Measurements from ENCODE around the gene FBXO17. TPM values are rescaled to one million over a fixed set of nuclear protein-coding genes. Genes with fewer than 3 reads are reported as not detected.

FBXO17 gene
- total RNA-seq, 6 donors from 2014 or later, result 5.0 to 18.9 (median 10.4) TPM

GRCh38 chr19:38912600-38913514, 62.7 kb downstream of the FBXO17 start:
- WGBS, 2 donors, result 58 to 62% methylated on average over 7 to 12 of the region's 12 CpGs
- Histone ChIP-seq H3K27ac (no peak overlapping the region), H3K9me3 (no peaks in the 10 kb centered on the region), H3K4me1 (no peaks in the 10 kb centered on the region), H3K27me3 (no peaks in the 10 kb centered on the region), H3K36me3 (peaks cover 0 to 13% (median 8%) of the 10 kb centered on the region in 4 donors), H3K4me3 (no peak overlapping the region)
- TF ChIP-seq POLR2AphosphoS5 (IDR thresholded peaks at IDR 0.05), result no peak
- TF ChIP-seq EP300 (IDR thresholded peaks at IDR 0.05), result no peak
- TF ChIP-seq, protein P1, sequence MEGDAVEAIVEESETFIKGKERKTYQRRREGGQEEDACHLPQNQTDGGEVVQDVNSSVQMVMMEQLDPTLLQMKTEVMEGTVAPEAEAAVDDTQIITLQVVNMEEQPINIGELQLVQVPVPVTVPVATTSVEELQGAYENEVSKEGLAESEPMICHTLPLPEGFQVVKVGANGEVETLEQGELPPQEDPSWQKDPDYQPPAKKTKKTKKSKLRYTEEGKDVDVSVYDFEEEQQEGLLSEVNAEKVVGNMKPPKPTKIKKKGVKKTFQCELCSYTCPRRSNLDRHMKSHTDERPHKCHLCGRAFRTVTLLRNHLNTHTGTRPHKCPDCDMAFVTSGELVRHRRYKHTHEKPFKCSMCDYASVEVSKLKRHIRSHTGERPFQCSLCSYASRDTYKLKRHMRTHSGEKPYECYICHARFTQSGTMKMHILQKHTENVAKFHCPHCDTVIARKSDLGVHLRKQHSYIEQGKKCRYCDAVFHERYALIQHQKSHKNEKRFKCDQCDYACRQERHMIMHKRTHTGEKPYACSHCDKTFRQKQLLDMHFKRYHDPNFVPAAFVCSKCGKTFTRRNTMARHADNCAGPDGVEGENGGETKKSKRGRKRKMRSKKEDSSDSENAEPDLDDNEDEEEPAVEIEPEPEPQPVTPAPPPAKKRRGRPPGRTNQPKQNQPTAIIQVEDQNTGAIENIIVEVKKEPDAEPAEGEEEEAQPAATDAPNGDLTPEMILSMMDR (IDR thresholded peaks at IDR 0.05), result no peak
- TF ChIP-seq POLR2A (IDR thresholded peaks at IDR 0.05), result no peak
- DNase-seq, result no peak
- no peak for ATAC-seq (ENCODE audit: low FRiP score in 2 of 2)

GRCh38 chr19:38911388-38912001, 64.0 kb downstream of the FBXO17 start:
- no peaks in the 10 kb centered on the region for H3K4me1 ChIP-seq
- H3K36me3 ChIP-seq, result peaks cover 4 to 26% (median 20%) of the 10 kb centered on the region in 4 donors
- 84% methylated on average over 10 of the region's 16 CpGs; no CpG with 5 or more reads in 1 of the 2 donors for WGBS, 2 donors
- H3K27me3 ChIP-seq, result no peaks in the 10 kb centered on the region
- no peaks in the 10 kb centered on the region for H3K9me3 ChIP-seq
- no peak for TF ChIP-seq EP300 (IDR thresholded peaks at IDR 0.05)
- TF ChIP-seq POLR2A (IDR thresholded peaks at IDR 0.05), result no peak
- TF ChIP-seq, protein P1 (IDR thresholded peaks at IDR 0.05), result no peak
- no peak for TF ChIP-seq POLR2AphosphoS5 (IDR thresholded peaks at IDR 0.05)
- peak in 1 of 2 donors; percentile 54 for DNase-seq
- no peak overlapping the region for H3K27ac ChIP-seq
- ATAC-seq (ENCODE audit: low FRiP score in 2 of 2), result no peak
- H3K4me3 ChIP-seq, result no peak overlapping the region

GRCh38 chr19:38910488-38910887, 65.1 kb downstream of the FBXO17 start:
- no peaks in the 10 kb centered on the region for H3K9me3 ChIP-seq

DNA sequence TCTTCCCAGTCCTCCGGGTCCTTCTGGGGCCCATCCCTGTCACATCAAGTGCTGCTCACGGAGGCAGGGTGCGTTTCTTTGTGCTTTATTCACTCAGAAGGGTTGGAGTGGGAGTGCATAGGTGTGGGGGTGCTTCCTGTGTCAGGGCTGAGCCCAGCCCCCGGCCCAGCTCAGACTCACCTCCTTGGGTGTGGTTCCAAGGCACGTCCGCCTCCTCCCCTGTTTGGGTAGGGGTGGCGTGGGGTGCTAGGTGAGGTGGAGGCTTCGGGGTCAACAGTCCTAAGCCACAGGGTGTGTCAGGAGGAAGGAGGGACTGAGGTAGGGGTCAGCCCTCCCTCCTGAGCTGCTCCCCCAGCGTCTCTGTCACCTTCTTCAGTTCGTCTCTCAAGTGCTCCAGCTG, 66.6 kb downstream of the FBXO17 start:
- DNase-seq, result no peak
- Histone ChIP-seq H3K4me1 (no peaks in the 10 kb centered on the region), H3K36me3 (peaks cover 9 to 44% (median 32%) of the 10 kb centered on the region in 4 donors), H3K9me3 (no peaks in the 10 kb centered on the region), H3K27me3 (no peaks in the 10 kb centered on the region), H3K4me3 (no peak overlapping the region), H3K27ac (no peak overlapping the region)
- TF ChIP-seq POLR2A (IDR thresholded peaks at IDR 0.05), result no peak
- no peak for TF ChIP-seq POLR2AphosphoS5 (IDR thresholded peaks at IDR 0.05)
- TF ChIP-seq EP300 (IDR thresholded peaks at IDR 0.05), result no peak
- TF ChIP-seq, protein P1 (IDR thresholded peaks at IDR 0.05), result no peak
- 79 to 85% methylated on average over 6 to 10 of the region's 10 CpGs for WGBS, 2 donors
- no peak for ATAC-seq (ENCODE audit: low FRiP score in 2 of 2)

More at GRCh38 chr19:38910488-38910887, 65.1 kb downstream of the FBXO17 start:
- H3K27ac ChIP-seq, result no peak overlapping the region
- TF ChIP-seq POLR2A (IDR thresholded peaks at IDR 0.05), result no peak
- no peaks in the 10 kb centered on the region for H3K4me1 ChIP-seq
- DNase-seq (peak in 1 of 2 donors; percentile 55), ATAC-seq (ENCODE audit: low FRiP score in 2 of 2) (no peak)
- H3K36me3 ChIP-seq, result peaks cover 8 to 32% (median 25%) of the 10 kb centered on the region in 4 donors
- 91 to 93% methylated on average over 12 of the region's 12 CpGs for WGBS, 2 donors
- no peak overlapping the region for H3K4me3 ChIP-seq
- no peaks in the 10 kb centered on the region for H3K27me3 ChIP-seq

DNA sequence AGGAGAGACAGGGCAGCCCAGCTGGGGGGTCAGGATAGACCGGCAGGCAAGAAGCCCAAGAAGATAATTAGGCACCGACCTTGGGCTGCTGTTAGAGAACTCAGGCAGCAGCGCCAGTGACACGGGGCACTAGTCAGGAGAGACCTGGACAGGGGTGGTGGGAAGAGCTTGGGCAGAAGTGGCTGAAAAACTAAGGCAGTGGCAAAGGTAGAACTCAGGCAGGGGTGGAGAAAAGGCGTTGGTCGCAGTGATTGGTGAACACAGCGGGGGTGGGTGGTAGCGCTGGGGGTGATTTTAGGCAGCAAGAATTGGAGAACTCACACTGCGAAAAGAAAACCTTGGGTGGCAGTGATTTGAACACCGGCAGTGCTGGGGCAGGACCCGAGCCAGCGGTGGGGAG, 67.9 kb downstream of the FBXO17 start:
- Histone ChIP-seq H3K4me3 (no peak overlapping the region), H3K4me1 (no peaks in the 10 kb centered on the region), H3K36me3 (peaks cover 9 to 44% (median 32%) of the 10 kb centered on the region in 4 donors), H3K27ac (no peak overlapping the region), H3K27me3 (no peaks in the 10 kb centered on the region), H3K9me3 (no peaks in the 10 kb centered on the region)
- no peak for ATAC-seq (ENCODE audit: low FRiP score in 2 of 2)
- TF ChIP-seq POLR2A (IDR thresholded peaks at IDR 0.05) (no peak), EP300 (IDR thresholded peaks at IDR 0.05) (no peak), POLR2AphosphoS5 (IDR thresholded peaks at IDR 0.05) (no peak)
- TF ChIP-seq, protein P1 (IDR thresholded peaks at IDR 0.05), result no peak
- DNase-seq, result no peak
- 94 to 95% methylated on average over 12 of the region's 12 CpGs for WGBS, 2 donors

Data from upper lobe of left lung (tissue), 6 donors.